ENCODE measurements around the gene COL1A1. TPM values are rescaled to one million over a fixed set of nuclear protein-coding genes. Genes with fewer than 3 reads are reported as not detected.

Gene COL1A1
- 3.4 and 4.5 TPM in 2 replicates for total RNA-seq (2022)
- percentile 21 among the genes with signal in this experiment for Bru-seq, nascent RNA
- BruChase-seq, experiment 1, labeled RNA remaining after a 6-hour chase: percentile 35 among the genes with signal in this experiment
- percentile 27 among the genes with signal in this experiment for BruChase-seq, experiment 2, labeled RNA remaining after a 2-hour chase
- long read RNA-seq, partial matches to known transcripts: 2 of 2 reads
- long read RNA-seq, other reads (novel, unspliced or antisense): 0 of 2 reads

GRCh38 chr17:50201276-50201854 is at the start of gene COL1A1:
COL1A1 (minus strand) TSS chr17:50201631; CDS start chr17:50201513, 118 bp downstream.
- intact Hi-C loops (cut with micrococcal nuclease): no loop called here
- Mint-ChIP-seq H3K27me3 (ENCODE audit: insufficient read depth, unreplicated experiment) (peaks cover 16% of the 10 kb centered on the region), H3K4me1 (ENCODE audit: insufficient read depth, unreplicated experiment) (peaks cover 20% of the 10 kb centered on the region), H3K4me3 (ENCODE audit: unreplicated experiment) (peak within 1 kb of the TSS; percentile 78), H3K9me3 (ENCODE audit: unreplicated experiment) (no peaks in the 10 kb centered on the region), H3K36me3 (ENCODE audit: insufficient read depth, unreplicated experiment) (no peaks in the 10 kb centered on the region), H3K27ac (ENCODE audit: low read depth, unreplicated experiment) (peak within 1 kb of the TSS; percentile 64)
- TF ChIP-seq CTCF (IDR thresholded peaks at IDR 0.05; ENCODE audit: unreplicated experiment): no peak
- ChIA-PET CTCF (interaction anchor here (0.6 to 3.9 kb wide), 30 partner anchors 13 to 662 kb away, joined by 3 to 198 read pairs (median 5); partner anchors contain the start of genes LRRC59 and TMEM92), POLR2A (interaction anchor here (0.6 to 2.0 kb wide), 6 partner anchors 17 to 1907 kb away, joined by 3 to 11 read pairs (median 6); no protein-coding TSS in a partner anchor)
- BruUV-seq (replicated peaks): no TSS peak
- no peak for DNase-seq (ENCODE audit: unreplicated experiment)

- Mint-ChIP-seq H3K27ac (ENCODE audit: low read depth, unreplicated experiment) (no peak overlapping the region), H3K4me3 (ENCODE audit: unreplicated experiment) (no peak overlapping the region), H3K36me3 (ENCODE audit: insufficient read depth, unreplicated experiment) (no peaks in the 10 kb centered on the region), H3K27me3 (ENCODE audit: insufficient read depth, unreplicated experiment) (peaks cover 20% of the 10 kb centered on the region), H3K9me3 (ENCODE audit: unreplicated experiment) (peaks cover 18% of the 10 kb centered on the region), H3K4me1 (ENCODE audit: insufficient read depth, unreplicated experiment) (no peaks in the 10 kb centered on the region)
- ChIA-PET POLR2A (no interaction called here), CTCF (no interaction called here)
- BruUV-seq (replicated peaks): no TSS peak
- intact Hi-C loops (cut with micrococcal nuclease): no loop called here
- no peak for DNase-seq (ENCODE audit: unreplicated experiment)
- TF ChIP-seq CTCF (IDR thresholded peaks at IDR 0.05; ENCODE audit: unreplicated experiment): no peak
Observed at GRCh38 chr17:50248255-50248654, 46.8 kb upstream of the COL1A1 start.

- BruUV-seq (replicated peaks): no TSS peak
- Mint-ChIP-seq H3K9me3 (ENCODE audit: unreplicated experiment) (peaks cover 11% of the 10 kb centered on the region), H3K4me3 (ENCODE audit: unreplicated experiment) (no peak overlapping the region), H3K27me3 (ENCODE audit: insufficient read depth, unreplicated experiment) (peaks cover 20% of the 10 kb centered on the region), H3K36me3 (ENCODE audit: insufficient read depth, unreplicated experiment) (no peaks in the 10 kb centered on the region), H3K4me1 (ENCODE audit: insufficient read depth, unreplicated experiment) (no peaks in the 10 kb centered on the region), H3K27ac (ENCODE audit: low read depth, unreplicated experiment) (no peak overlapping the region)
- ChIA-PET CTCF (interaction anchor here (0.6 to 1.0 kb wide), 3 partner anchors 8 to 53 kb away, joined by 4 to 5 read pairs (median 4); no protein-coding TSS in a partner anchor), POLR2A (no interaction called here)
- no peak for DNase-seq (ENCODE audit: unreplicated experiment)
- TF ChIP-seq CTCF (IDR thresholded peaks at IDR 0.05; ENCODE audit: unreplicated experiment): no peak
- intact Hi-C loops (cut with micrococcal nuclease): no loop called here
Observed at GRCh38 chr17:50244771-50245170, 43.3 kb upstream of the COL1A1 start.

GRCh38 chr17:50241431-50241830 is 40.0 kb upstream of the COL1A1 start:
- H3K4me3 Mint-ChIP-seq (ENCODE audit: unreplicated experiment): no peak overlapping the region
- no peaks in the 10 kb centered on the region for H3K36me3 Mint-ChIP-seq (ENCODE audit: insufficient read depth, unreplicated experiment)
- no peak for TF ChIP-seq CTCF (IDR thresholded peaks at IDR 0.05; ENCODE audit: unreplicated experiment)
- ChIA-PET POLR2A (interaction anchor here (1.0 kb wide), 1 partner anchor 22 kb away, joined by 4 read pairs; no protein-coding TSS in a partner anchor), CTCF (no interaction called here)
- H3K27me3 Mint-ChIP-seq (ENCODE audit: insufficient read depth, unreplicated experiment): peaks cover 16% of the 10 kb centered on the region
- no peaks in the 10 kb centered on the region for H3K9me3 Mint-ChIP-seq (ENCODE audit: unreplicated experiment)
- DNase-seq (ENCODE audit: unreplicated experiment): no peak
- intact Hi-C loops (cut with micrococcal nuclease): no loop called here
- no peaks in the 10 kb centered on the region for H3K4me1 Mint-ChIP-seq (ENCODE audit: insufficient read depth, unreplicated experiment)
- no TSS peak for BruUV-seq (replicated peaks)
- no peak overlapping the region for H3K27ac Mint-ChIP-seq (ENCODE audit: low read depth, unreplicated experiment)

Measured in MCF 10A (cell line).